GM11168 (cell line): Measurements from ENCODE around the gene SOCS1.

ENCODE experiments used
- in situ Hi-C: fragments of 300-500 bp; cut with MboI; formaldehyde crosslinking; loops from one replicate; pipeline ENCODE4 v1.12.0; 2022; ENCODE audit warnings: low sequenced_read_pairs; ENCODE audit not compliant: unreplicated experiment

Gene SOCS1

DNA sequence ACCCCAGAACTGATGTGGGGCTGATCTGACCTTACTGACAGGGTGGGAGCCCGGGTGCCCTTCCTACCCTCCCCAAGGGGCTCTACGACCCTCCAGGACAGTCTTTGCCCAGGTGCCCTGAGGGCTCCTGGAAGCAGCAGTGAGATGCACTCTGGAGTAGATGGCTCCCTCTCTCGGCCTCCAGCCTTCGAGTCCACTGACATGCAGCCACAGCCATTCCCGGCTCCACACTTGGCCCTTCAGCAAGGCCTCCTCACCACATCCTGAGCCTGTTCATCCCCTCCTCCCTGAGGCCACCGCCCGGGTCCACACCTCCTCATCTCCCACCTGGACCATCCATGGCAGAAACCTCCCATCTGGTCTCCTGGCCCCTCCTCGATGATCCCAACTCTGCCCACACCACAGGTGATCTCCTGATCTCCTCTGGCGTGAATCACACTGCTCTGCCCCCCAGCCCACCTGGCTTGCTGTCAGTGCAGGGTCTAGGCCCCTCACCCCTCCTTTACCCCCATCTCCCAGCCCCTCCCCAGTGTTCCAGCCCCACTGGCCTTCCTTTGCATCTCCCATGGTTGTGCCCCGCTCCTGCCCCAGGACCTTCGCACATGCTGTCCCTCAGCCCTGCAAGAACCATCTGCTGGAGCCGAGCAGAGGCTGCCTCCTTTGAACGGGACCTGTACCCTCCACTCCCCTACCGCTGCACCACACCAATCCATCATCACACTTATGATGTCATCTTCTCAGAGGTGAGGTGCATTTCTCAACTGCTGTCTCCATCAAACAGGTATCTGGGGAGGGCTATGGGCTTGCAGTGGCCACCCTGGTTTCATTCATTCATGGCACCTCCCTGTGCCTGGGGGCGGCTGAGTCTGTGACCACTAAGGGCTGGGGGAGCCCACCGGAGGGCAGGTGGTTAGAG is 44.7 kb downstream of the SOCS1 start:
- in situ Hi-C loops = no loop called here

DNA sequence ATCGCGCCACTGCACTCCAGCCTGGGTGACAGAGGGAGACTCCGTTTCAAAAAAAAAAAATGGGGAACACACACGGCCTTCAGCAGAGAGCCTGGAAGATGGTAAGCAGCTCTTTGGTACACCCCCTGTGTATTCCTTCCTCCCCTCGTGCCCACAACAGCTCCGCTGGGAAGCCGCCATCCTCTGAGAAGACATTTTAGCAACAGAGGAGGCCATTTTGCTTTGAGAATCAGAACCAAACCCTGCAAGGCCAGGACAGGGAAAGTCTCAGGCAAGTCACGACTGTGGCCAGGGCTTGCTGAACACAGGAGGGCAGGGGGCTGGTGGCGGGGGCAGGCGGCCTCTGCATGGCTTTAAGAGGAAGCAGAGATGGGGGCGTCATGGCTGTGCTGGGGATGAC is 45.7 kb downstream of the SOCS1 start:
- in situ Hi-C loops = no loop called here

DNA sequence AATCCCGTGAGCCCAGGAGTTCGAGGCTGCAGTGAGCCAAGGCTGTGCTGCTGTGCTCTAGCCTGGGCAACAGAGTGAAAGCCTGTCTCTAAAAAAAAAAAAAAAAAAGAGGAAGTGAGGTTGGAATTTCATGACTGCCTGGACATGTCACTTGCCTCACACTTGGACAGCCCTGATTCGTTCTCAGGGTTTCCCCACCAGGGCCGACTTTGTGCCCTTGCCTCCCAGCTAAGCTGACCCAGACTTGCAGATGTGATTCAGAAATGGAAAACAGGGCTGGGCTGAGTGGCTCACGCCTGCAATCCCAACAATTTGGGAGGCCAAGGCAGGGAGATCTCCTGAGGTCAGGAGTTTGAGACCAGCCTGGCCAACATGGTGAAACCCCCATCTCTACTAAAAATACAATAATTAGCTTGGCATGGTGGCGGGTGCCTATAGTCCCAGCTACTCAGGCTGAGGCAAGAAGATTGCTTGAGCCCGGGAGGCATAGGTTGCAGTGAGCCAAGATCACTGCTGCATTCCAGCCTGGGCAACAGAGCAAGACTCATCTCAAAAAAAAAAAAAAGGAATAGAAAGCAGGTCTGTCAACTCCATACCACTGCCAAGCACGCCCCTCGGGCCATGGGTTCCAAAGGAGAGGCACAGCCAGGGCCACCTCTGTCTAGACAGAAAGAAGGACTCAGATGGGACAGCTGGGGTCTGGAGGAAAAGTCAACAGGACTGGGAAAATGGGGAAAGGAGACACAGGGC is 46.9 kb downstream of the SOCS1 start:
- in situ Hi-C loops = no loop called here

DNA sequence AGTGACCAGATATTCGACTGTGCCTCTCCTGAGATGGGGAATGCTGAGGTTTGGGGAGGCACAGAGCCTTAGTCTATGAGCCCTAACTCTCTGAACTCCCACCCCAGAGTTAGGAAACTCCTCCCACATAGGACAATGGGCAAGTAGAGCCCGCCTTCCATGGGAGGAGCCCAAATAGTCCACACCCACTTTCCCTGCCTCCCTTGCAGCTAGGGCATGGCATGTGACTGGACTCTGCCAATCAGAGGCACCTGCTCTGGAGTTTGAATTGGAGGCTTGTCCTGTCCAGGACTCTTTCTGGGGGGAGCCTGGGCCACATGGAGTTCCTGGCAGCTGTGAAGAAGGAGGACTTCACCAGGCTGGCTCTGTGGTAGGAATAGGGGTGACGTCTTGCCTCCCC is 48.4 kb downstream of the SOCS1 start:
- in situ Hi-C loops = no loop called here

DNA sequence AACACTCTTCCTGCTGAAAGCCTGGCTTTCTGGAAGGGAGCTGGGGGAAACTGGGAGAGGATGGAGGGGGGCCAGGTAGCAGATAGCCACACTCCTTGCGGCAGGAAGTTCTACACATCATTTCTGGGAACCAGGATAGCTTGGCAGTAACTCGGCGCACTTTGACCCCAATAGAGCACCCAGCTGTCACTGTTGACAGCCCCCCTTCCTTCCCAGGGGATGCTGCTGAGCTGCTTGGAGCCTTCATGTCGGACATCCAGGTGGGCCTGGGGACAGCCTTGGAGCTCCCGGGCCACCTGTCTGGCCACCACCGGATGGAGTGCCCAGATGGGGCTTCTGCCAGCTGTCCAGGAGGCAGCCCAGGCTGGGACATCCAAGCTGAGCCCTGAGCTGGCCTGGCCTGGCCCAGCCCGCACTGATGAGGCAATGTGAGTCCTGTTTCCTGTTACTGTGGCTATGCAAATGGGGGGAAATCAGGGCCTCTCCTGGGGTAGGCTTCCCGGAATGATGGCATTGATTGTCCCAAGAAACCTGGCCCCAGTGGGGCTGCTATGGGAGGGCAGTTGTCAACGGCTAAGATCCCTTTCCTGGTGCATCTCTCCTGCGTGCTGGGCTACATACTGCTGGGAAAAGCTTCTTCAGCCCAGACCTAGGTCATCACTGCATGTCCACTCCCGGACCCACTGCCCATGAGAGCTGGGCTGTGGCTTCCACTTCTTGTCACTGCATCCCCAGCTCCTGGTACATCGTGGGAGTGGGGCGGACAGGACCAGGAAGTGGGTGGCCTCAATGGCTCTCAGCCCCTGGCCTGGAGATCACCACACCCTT is 50.0 kb downstream of the SOCS1 start:
- in situ Hi-C loops = no loop called here

DNA sequence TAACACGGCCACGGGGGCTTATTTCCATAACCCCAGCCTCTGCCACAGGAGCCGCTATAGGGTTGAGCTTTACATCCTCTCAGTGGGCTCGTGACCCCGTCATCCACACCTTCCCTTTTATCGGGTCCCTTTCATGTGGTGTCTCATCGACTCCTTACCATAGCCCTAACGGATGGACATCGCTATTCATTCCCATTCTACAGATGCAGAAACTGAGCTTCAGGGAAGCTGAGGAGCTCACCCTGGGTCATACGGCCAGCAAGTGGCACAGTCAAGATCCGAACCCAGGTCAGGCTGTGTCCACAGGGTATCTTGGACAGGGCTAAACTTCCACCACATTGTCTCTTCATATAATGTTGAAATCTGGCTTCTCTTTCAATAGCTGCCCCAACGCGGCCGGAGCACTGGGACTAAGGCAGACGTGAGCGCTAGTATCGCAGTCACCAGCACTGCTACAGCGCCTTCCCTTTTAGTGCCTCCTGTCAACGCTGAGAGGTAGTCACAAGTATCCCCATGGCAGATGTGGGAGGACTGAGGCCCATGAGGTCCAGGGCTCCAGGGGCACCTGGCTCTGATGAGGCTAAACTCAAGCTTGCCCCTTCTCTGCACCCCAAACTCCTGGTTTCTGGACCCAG is 50.8 kb downstream of the SOCS1 start:
- in situ Hi-C loops = no loop called here

DNA sequence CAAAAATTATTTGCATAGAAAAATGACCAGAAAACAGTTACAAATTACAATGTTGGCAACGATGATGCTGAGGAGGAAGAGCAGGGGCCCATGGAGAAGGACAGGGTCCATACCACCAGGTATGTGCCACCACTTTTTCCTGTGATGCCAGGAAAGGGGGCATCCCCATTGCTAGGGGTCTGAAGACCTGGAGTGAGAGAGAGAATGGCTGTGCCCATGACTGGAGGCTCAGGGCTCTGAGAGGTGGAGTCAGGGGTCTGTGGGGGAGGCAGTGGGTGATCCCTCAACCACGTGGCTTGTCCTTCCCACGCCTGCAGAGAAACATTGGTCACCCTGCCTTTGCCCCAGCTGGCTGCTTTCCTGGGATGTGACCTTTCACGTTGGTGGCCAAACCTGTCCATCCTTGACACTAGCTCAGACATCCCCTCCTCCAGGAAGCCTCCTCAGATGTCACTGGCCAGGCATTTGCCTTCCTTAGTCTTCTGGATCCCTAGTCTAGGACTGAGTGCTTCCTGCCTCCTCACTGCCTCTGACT is 51.4 kb downstream of the SOCS1 start:
- in situ Hi-C loops = no loop called here
